H54 (cell line): ENCODE measurements around the gene CCT8.
A peak's percentile ranks its signal among the peaks of the same experiment; 100 is the strongest.

Source experiments
- DNase-seq: peaks from one replicate; pipeline ENCODE4 v3.0.0; 2011; ENCODE audit warnings: low spot score, mixed read lengths; ENCODE audit not compliant: insufficient read length
- FAIRE-seq: peaks from 3 replicates; lab custom pipeline; 2011; peaks lifted over from hg19 to GRCh38; lab: Jason Lieb, UNC
- POLR2A ChIP-seq: IDR thresholded peaks from 2 replicates; pipeline ENCODE4 v1.6.1; 2011; ENCODE audit warnings: low read depth, mild to moderate bottlenecking, low read length

Gene CCT8

DNA sequence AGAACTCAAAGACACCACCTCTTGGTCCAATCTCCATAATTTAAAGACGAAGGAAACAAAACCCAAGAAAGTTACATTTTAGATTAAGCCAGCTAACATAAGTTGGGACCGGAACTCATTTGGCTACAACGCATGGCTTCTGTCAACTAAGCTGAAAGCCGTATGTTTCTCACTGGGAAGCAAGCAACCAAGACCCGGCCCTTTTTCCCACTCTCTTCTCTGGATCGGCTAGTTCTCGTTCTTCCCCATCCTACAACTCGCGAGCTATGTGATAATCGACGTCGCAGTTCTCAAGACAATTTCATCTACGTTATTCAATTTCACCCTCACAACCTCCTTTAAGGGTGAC lies 601 bp downstream of the CCT8 start:
- FAIRE-seq (no peak), DNase-seq (no peak)

DNA sequence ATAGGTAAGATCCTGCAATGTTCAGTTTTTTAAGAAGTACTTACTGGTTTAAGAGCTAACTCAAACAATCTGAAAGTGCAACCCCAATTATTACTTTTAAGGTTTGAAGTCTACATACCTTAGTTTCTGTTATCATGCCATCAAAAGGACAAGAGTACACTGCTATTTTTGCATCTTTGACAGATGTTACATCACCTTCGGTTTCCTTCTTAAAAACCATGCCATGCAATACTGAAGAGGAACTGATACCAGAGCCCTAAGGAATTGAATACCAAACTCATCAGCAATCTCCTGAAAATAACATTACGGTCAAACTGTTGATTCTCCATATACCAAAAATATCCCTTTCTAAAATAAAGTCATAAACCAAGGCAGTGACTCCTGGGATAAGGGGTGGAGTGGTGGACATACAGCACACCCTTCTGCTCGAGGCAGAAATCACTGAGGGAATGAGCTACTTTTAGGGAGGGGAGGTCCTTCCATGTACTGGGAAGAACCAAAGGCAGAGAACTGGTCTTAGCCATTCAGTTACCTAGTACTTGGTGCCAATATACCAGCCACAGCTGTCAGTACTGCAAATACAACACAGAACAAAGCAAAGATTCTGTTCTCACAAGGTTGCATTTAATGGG lies 8.5 kb downstream of the CCT8 start:
- DNase-seq (no peak), FAIRE-seq (peak; percentile 72)
- no peak for TF ChIP-seq POLR2A

More for the DNA sequence above, 601 bp downstream of the CCT8 start:
- no peak for TF ChIP-seq POLR2A

GRCh38 chr21:29056538-29057050 lies 16.9 kb downstream of the CCT8 start:
- no peak for TF ChIP-seq POLR2A
- FAIRE-seq, result no peak
- no peak for DNase-seq

DNA sequence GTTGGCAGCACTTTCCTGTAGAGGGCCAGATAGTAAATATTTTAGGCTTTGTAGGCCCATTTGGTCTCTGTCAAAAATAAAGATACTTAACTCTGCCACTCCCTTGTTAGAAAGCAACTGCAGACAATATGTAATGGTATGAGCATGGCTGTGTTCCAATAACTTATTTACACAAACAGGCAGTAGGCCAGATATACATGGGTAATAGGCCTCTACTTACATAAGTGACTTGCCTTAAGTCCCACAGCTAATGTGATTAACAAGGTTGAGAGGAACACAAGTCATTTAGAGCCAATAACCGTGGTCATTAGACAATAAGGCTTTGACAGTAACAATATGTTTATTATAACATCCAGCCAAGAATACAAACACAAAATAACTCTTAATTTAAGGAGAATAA lies 17.4 kb downstream of the CCT8 start:
- no peak for TF ChIP-seq POLR2A
- DNase-seq, result no peak
- FAIRE-seq, result no peak

DNA sequence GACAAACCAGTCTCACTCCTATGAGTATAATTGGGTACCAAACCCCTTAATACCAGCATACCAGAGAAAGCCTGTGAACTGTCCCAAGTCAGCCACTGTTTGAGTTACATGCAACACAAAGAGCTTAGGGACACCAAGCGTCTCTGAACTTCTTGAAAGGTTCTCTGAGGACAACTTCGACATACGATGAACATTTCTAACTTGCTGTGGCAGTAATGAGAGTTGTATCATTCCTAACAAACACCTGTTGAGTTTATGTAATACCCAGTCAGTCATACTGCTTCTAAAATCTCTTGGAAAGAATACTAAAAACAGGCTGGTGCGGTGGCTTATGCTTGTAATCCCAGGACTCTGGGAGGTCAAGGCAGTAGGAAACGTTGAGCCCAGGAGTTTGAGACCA lies 18.4 kb downstream of the CCT8 start:
- FAIRE-seq (no peak), DNase-seq (no peak)
- no peak for TF ChIP-seq POLR2A

DNA sequence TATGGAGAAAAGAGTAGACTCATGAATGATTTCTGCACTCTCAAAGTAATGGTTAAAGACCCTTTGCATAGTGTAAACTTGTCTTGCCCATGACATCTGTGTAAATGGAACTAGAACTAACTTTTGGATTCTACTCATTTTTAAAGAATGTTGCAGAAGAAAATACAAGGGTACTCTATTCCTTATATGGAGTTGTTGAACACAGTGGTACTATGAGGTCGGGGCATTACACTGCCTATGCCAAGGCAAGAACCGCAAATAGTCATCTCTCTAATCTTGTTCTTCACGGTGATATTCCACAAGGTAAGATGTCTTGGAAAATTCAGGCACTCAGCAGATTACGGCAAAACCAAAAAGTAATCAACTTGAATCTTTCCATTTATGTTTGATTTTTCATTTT lies 19.8 kb downstream of the CCT8 start:
- DNase-seq (no peak), FAIRE-seq (no peak)
- no peak for TF ChIP-seq POLR2A

DNA sequence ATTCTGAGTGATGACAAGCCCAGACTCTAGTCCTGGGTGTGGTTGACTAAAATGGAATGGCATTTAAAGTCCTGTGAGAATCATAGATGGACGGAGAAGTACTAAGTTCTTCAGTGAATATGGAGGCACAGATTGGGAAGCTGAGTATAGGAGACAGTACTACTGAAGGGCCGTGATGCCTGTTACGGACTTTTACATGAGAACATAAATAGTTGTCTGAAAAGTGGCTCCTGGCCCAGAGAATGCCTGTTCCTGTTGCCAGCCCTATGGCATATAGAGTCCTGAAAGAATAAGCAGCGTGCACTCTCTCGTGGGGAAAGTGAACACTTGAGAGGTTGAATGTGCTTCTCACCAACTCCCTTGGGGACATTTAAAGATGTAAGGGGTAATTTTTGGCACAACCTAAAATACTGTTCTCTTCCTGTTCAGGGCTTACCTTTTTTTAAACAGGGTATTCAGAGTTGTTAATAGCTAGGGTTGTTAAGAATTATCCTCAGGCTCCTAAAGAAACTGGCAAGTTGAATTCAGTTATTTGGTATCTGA lies 20.4 kb downstream of the CCT8 start:
- TF ChIP-seq POLR2A, result no peak
- DNase-seq, result no peak
- no peak for FAIRE-seq

DNA sequence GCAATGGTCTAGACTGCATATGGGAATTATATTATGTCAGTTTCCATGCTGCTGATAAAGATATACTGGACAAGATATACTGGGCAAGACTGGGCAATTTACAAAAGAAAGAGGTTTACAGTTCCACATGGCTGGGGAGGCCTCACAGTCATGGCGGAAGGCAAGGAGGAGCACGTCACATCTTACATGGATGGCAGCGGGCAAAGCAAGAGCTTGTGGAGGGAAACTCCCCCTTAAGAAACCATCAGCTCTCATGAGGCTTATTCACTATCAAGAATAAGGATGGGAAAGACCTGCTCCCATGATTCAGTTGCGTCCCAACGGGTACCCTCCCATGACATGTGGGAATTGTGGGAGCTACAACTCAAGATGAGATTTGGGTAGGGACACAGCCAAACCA lies 21.2 kb downstream of the CCT8 start:
- no peak for TF ChIP-seq POLR2A
- DNase-seq (no peak), FAIRE-seq (no peak)

DNA sequence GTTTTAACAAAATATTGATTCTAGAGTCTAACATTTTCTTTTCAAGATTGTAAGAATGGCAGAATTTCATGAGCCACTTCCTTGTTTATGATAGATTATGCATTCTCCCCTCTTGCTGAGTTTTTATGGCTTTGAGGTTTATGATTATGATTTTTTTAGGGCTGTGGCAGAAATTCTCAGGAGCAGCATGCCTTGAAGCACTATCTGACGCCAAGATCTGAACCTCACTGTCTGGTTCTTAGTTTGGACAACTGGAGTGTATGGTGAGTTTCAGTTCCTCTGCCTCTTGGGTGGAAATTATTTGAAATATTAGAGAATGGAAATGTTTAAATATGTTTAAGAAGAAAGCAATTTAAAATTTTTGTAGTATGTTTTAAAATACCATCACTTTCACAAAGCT lies 38.8 kb downstream of the CCT8 start:
- FAIRE-seq, result no peak
- TF ChIP-seq POLR2A, result no peak
- DNase-seq, result no peak

- no peak for TF ChIP-seq POLR2A
- no peak for FAIRE-seq
- no peak for DNase-seq
These were observed 39.6 kb downstream of the CCT8 start for GRCh38 chr21:29033871-29034270.

GRCh38 chr21:29033301-29033700 lies 40.1 kb downstream of the CCT8 start:
- DNase-seq, result no peak
- no peak for TF ChIP-seq POLR2A
- no peak for FAIRE-seq

DNA sequence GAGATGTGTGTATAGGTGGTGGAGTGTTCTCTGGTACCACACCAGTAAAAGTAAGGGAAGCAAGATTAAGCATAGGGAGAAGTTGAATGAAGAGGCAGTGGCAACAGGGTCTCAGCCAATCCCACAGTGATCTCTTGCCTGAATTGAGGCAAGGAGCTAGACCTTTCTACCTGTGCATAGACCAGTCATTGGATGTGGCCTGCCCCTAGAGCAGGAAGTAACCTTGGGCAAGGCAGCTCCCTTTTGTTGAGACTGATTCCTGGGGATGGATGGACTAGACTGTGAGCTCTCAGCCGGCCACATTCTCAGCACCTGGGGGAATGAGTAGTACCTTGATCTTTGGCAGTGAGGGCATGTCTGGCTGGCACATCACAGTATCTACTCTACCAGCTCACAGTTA lies 42.5 kb downstream of the CCT8 start:
- FAIRE-seq, result no peak

DNA sequence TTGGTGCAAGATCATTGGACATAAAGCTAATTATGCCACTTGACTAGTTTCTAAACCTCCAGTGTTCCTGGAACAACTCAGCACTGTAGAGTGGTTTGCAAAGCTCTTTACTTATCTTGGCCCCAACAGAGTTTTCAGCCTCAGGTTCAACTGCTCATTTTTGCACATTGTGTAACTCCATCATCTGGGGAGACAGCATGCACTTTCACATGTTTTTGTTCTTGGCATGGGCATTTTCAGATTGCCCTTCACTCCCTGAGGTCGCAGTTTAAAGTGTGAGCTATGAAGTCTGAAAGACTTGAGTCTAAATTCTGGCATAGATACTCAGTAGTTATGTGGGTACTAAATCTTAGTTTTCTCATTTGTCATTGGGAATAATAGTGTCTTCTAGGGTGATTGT lies 43.9 kb downstream of the CCT8 start:
- FAIRE-seq (no peak), DNase-seq (no peak)
- TF ChIP-seq POLR2A, result no peak

More for the DNA sequence above, 42.5 kb downstream of the CCT8 start:
- no peak for DNase-seq
- TF ChIP-seq POLR2A, result no peak

- no peak for DNase-seq
- no peak for TF ChIP-seq POLR2A
- FAIRE-seq, result no peak
These were observed 48.1 kb downstream of the CCT8 start for GRCh38 chr21:29025328-29025713.
